Gastrocnemius medialis (tissue), 4 donors: Measurements from ENCODE around the gene STPG4. TPM values are rescaled to one million over a fixed set of nuclear protein-coding genes. Genes with fewer than 3 reads are reported as not detected.
"Not testable (repeated sequence)": the region's sequence is repeated elsewhere in the genome, so short reads cannot be mapped to it uniquely, and the experiment has no call there.

Experiments used
- ATAC-seq, 2 donors: fragments of 150-250 bp; one replicate each; pipeline ENCODE4 v1.9.1; 2016
- DNase-seq, 2 donors: peaks; one replicate each; pipeline ENCODE4 v3.0.0-alpha.2; 2019
- H3K27ac ChIP-seq, 4 donors: fragments of 200-600 bp; sonication (generic); 1 replicate in 1 of 4; 2 replicates in 3 of 4; pipeline ENCODE4 v1.5.1; 2016 to 2018; ENCODE audit warnings: mild to moderate bottlenecking in 2 of 4, moderate library complexity in 1 of 4
- H3K27me3 ChIP-seq, 3 donors: fragments of 200-600 bp; sonication (generic) in 2 of 3; 1 replicate in 1 of 3; 2 replicates in 2 of 3; pipeline versions ENCODE4 v1.5.1 to v1.6.0; 2016 to 2019; ENCODE audit warnings: mild to moderate bottlenecking in 1 of 3, moderate library complexity in 1 of 3
- H3K36me3 ChIP-seq, 2 donors: fragments of 200-600 bp; sonication (generic) in 1 of 2; one replicate each; pipeline ENCODE4 v1.5.1; 2017 to 2018
- H3K4me1 ChIP-seq, 2 donors: fragments of 200-600 bp; sonication (generic) in 1 of 2; one replicate each; pipeline ENCODE4 v1.5.1; 2016 to 2017; ENCODE audit warnings: mild to moderate bottlenecking in 2 of 2
- H3K4me3 ChIP-seq, 4 donors: fragments of 200-600 bp; sonication (generic) in 3 of 4; 1 replicate in 1 of 4; 2 replicates in 3 of 4; pipeline ENCODE4 v1.5.1; 2016 to 2019; ENCODE audit warnings: mild to moderate bottlenecking in 2 of 4
- H3K9me3 ChIP-seq, 3 donors: fragments of 200-600 bp; sonication (generic) in 2 of 3; 1 replicate in 1 of 3; 2 replicates in 2 of 3; pipeline ENCODE4 v1.5.1; 2016 to 2019
- CTCF ChIP-seq, 5 experiments: fragments of 450-650 bp in 3 of 5; fragments of 200-600 bp in 2 of 5; sonication (generic) in 2 of 5; IDR thresholded peaks in 4 of 5; conservative IDR thresholded peaks in 1 of 5; 1 replicate in 4 of 5; 2 replicates in 1 of 5; pipeline ENCODE4 v1.5.1; 2016 to 2019; ENCODE audit warnings: antibody characterized with exemption in 5 of 5, mild to moderate bottlenecking in 3 of 5, moderate library complexity in 3 of 5
- POLR2A ChIP-seq, 2 donors: fragments of 450-650 bp; IDR thresholded peaks; one replicate each; pipeline ENCODE4 v1.6.1; 2017; ENCODE audit warnings: antibody characterized with exemption in 2 of 2, mild to moderate bottlenecking in 2 of 2, moderate library complexity in 2 of 2
- in situ Hi-C, 4 donors: fragments of 200-750 bp; cut with MboI; loops; one replicate each; pipeline versions ENCODE4 v1.15.0 to v1.8.0; 2017; ENCODE audit warnings: low sequenced_read_pairs in 4 of 4
- intact Hi-C: fragments of 100-400 bp; cut with DNase I; formaldehyde crosslinking; loops from one replicate; pipeline ENCODE4 v1.15.1; 2023; ENCODE audit warnings: low total_unique reads
- total RNA-seq, 4 donors: library from RNA; depleted of rRNA; stranded (reverse); fragments of >200 nt; gene quantifications; one replicate each; pipeline versions ENCODE4 v1.1.0 to v1.2.3, GENCODE V29; 2016

STPG4 gene
- total RNA-seq, 4 donors from 2014 or later: 0.33 TPM; not detected in 3

- no peak for ATAC-seq
- Histone ChIP-seq H3K27ac (no peak overlapping the region), H3K4me3 (no peak overlapping the region), H3K4me1 (peaks cover 0 to 8% of the 10 kb centered on the region in 2 donors), H3K9me3 (no peaks in the 10 kb centered on the region), H3K27me3 (no peaks in the 10 kb centered on the region), H3K36me3 (no peaks in the 10 kb centered on the region)
- intact Hi-C loops: no loop called here
- in situ Hi-C loops: no loop called here
- DNase-seq: no peak
- no peak for TF ChIP-seq CTCF (IDR thresholded peaks at IDR 0.05 in 4 of 5, conservative IDR thresholded peaks at IDR 0.05 in 1 of 5)
- no peak for TF ChIP-seq POLR2A (IDR thresholded peaks at IDR 0.05)
These were observed 27.1 kb downstream of the STPG4 start for GRCh38 chr2:47127862-47128543.

- TF ChIP-seq POLR2A (IDR thresholded peaks at IDR 0.05) (no peak), CTCF (IDR thresholded peaks at IDR 0.05 in 4 of 5, conservative IDR thresholded peaks at IDR 0.05 in 1 of 5) (no peak)
- H3K4me3 ChIP-seq: no peak overlapping the region
- H3K36me3 ChIP-seq: no peaks in the 10 kb centered on the region
- intact Hi-C loops: no loop called here
- peaks cover 0 to 8% of the 10 kb centered on the region in 2 donors for H3K4me1 ChIP-seq
- ATAC-seq (no peak), DNase-seq (no peak)
- no peaks in the 10 kb centered on the region for H3K27me3 ChIP-seq
- in situ Hi-C loops: no loop called here
- no peak overlapping the region for H3K27ac ChIP-seq
- no peaks in the 10 kb centered on the region for H3K9me3 ChIP-seq
These were observed 28.3 kb downstream of the STPG4 start for GRCh38 chr2:47126783-47127182.

GRCh38 chr2:47124740-47125139 is 30.4 kb downstream of the STPG4 start:
- H3K9me3 ChIP-seq, DNase-seq, H3K4me3 ChIP-seq, H3K36me3 ChIP-seq, H3K27ac ChIP-seq, intact Hi-C loops, H3K27me3 ChIP-seq, ATAC-seq, H3K4me1 ChIP-seq, in situ Hi-C loops: not testable (repeated sequence)

- in situ Hi-C loops, DNase-seq, H3K9me3 ChIP-seq, ATAC-seq, H3K36me3 ChIP-seq, intact Hi-C loops, H3K27ac ChIP-seq, H3K4me1 ChIP-seq, H3K27me3 ChIP-seq, H3K4me3 ChIP-seq: not testable (repeated sequence)
These were observed 34.7 kb downstream of the STPG4 start for GRCh38 chr2:47120424-47120823.

- no peak overlapping the region for H3K4me3 ChIP-seq
- H3K36me3 ChIP-seq: no peaks in the 10 kb centered on the region
- DNase-seq (no peak), ATAC-seq (no peak)
- H3K9me3 ChIP-seq: no peaks in the 10 kb centered on the region
- H3K27ac ChIP-seq: no peak overlapping the region
- in situ Hi-C loops: no loop called here
- no peaks in the 10 kb centered on the region for H3K4me1 ChIP-seq
- intact Hi-C loops: no loop called here
- no peaks in the 10 kb centered on the region for H3K27me3 ChIP-seq
- no peak for TF ChIP-seq POLR2A (IDR thresholded peaks at IDR 0.05)
- no peak for TF ChIP-seq CTCF (IDR thresholded peaks at IDR 0.05 in 4 of 5, conservative IDR thresholded peaks at IDR 0.05 in 1 of 5)
These were observed 36.1 kb downstream of the STPG4 start for GRCh38 chr2:47119001-47119400.

GRCh38 chr2:47118581-47118980 is 36.5 kb downstream of the STPG4 start:
- in situ Hi-C loops: no loop called here
- no peaks in the 10 kb centered on the region for H3K27me3 ChIP-seq

More at GRCh38 chr2:47118581-47118980, 36.5 kb downstream of the STPG4 start:
- intact Hi-C loops: no loop called here
- Histone ChIP-seq H3K27ac (no peak overlapping the region), H3K9me3 (no peaks in the 10 kb centered on the region), H3K4me3 (no peak overlapping the region), H3K36me3 (no peaks in the 10 kb centered on the region), H3K4me1 (no peaks in the 10 kb centered on the region)
- DNase-seq: no peak
- TF ChIP-seq POLR2A (IDR thresholded peaks at IDR 0.05) (no peak), CTCF (IDR thresholded peaks at IDR 0.05 in 4 of 5, conservative IDR thresholded peaks at IDR 0.05 in 1 of 5) (no peak)
- no peak for ATAC-seq
